HepG2 (cell line): ENCODE results near the gene PLSCR1. TPM values are rescaled to one million over a fixed set of nuclear protein-coding genes. Genes with fewer than 3 reads are reported as not detected.

Experiments
- CEBPB ChIP-seq: IDR thresholded peaks from 2 replicates; pipeline ENCODE4 v1.6.1; 2011; ENCODE audit warnings: low read depth, low read length, improper control_type of control experiment, borderline replicate concordance
- DPF2 ChIP-seq: sonication (generic); formaldehyde crosslinking; IDR thresholded peaks from 2 replicates; pipeline ENCODE4 v1.4.0; 2020; ENCODE audit warnings: mild to moderate bottlenecking, low read depth, missing genetic modification reagents, borderline replicate concordance
- FOXA1 ChIP-seq, 2 experiments: fragments of 450-650 bp in 1 of 2; sonication (generic) in 1 of 2; formaldehyde crosslinking in 1 of 2; IDR thresholded peaks; 2 replicates each; pipeline versions ENCODE4 v1.4.0 to v1.6.1; 2016 to 2020; ENCODE audit warnings: missing genetic modification reagents in 1 of 2
- JDP2 ChIP-seq: sonication (generic); formaldehyde crosslinking; IDR thresholded peaks from 2 replicates; pipeline ENCODE4 v1.8.1; 2022; ENCODE audit warnings: missing genetic modification reagents, borderline replicate concordance
- PPARG ChIP-seq: conservative IDR thresholded peaks from 2 replicates; pipeline ENCODE4 v1.6.1; 2016; ENCODE audit warnings: missing biosample characterization, missing genetic modification reagents
- RAD21 ChIP-seq: fragments of 450-650 bp; formaldehyde crosslinking; IDR thresholded peaks from 2 replicates; pipeline ENCODE4 v1.5.0; 2020; ENCODE audit warnings: mild to moderate bottlenecking
- SETDB1 ChIP-seq: sonication (generic); formaldehyde crosslinking; IDR thresholded peaks from 2 replicates; pipeline ENCODE4 v1.5.1; 2020; ENCODE audit warnings: missing genetic modification reagents, mild to moderate bottlenecking, borderline replicate concordance
- SIX4 ChIP-seq: sonication (generic); formaldehyde crosslinking; IDR thresholded peaks from 2 replicates; pipeline ENCODE4 v1.4.0; 2020; ENCODE audit warnings: missing genetic modification reagents
- SMYD3 ChIP-seq: sonication (generic); formaldehyde crosslinking; IDR thresholded peaks from 2 replicates; pipeline ENCODE4 v1.8.1; 2023; ENCODE audit warnings: mild to moderate bottlenecking, missing genetic modification reagents
- STAT5B ChIP-seq: sonication (generic); formaldehyde crosslinking; IDR thresholded peaks from 2 replicates; pipeline ENCODE4 v1.4.0; 2020; ENCODE audit warnings: missing genetic modification reagents
- TBP ChIP-seq: sonication (generic); formaldehyde crosslinking; IDR thresholded peaks from 2 replicates; pipeline ENCODE4 v1.5.0; 2020; ENCODE audit warnings: missing genetic modification reagents
- YEATS4 ChIP-seq: sonication (generic); formaldehyde crosslinking; IDR thresholded peaks from 2 replicates; pipeline ENCODE4 v1.4.0; 2020; ENCODE audit warnings: missing genetic modification reagents, borderline replicate concordance
- ZKSCAN5 ChIP-seq: sonication (generic); formaldehyde crosslinking; IDR thresholded peaks from 2 replicates; pipeline ENCODE4 v1.5.1; 2020; ENCODE audit warnings: mild to moderate bottlenecking, missing genetic modification reagents
- ZNF282 ChIP-seq: fragments of 450-650 bp; IDR thresholded peaks from 2 replicates; pipeline ENCODE4 v1.6.1; 2018; ENCODE audit not compliant: partially characterized antibody
- ZNF337 ChIP-seq: sonication (generic); formaldehyde crosslinking; IDR thresholded peaks from 2 replicates; pipeline ENCODE4 v1.5.1; 2020; ENCODE audit warnings: missing genetic modification reagents, low read depth, mild to moderate bottlenecking, borderline replicate concordance
- ZNF354B ChIP-seq: sonication (generic); formaldehyde crosslinking; IDR thresholded peaks from 2 replicates; pipeline ENCODE4 v1.8.0; 2022; ENCODE audit warnings: mild to moderate bottlenecking, missing genetic modification reagents
- ZNF441 ChIP-seq: sonication (generic); formaldehyde crosslinking; IDR thresholded peaks from 2 replicates; pipeline ENCODE4 v1.7.0; 2021; ENCODE audit warnings: missing genetic modification reagents, borderline replicate concordance
- ZNF547 ChIP-seq: sonication (generic); formaldehyde crosslinking; IDR thresholded peaks from 2 replicates; pipeline ENCODE4 v1.5.1; 2020; ENCODE audit warnings: mild to moderate bottlenecking, missing genetic modification reagents
- ZNF660 ChIP-seq: sonication (generic); formaldehyde crosslinking; IDR thresholded peaks from 2 replicates; pipeline ENCODE4 v1.5.1; 2020; ENCODE audit warnings: mild to moderate bottlenecking, low read depth, missing genetic modification reagents, borderline replicate concordance
- ZNF766 ChIP-seq: sonication (generic); formaldehyde crosslinking; IDR thresholded peaks from 2 replicates; pipeline ENCODE4 v1.5.0; 2020; ENCODE audit warnings: missing genetic modification reagents, borderline replicate concordance
- ZNF782 ChIP-seq: sonication (generic); formaldehyde crosslinking; IDR thresholded peaks from 2 replicates; pipeline ENCODE4 v1.4.0; 2020; ENCODE audit warnings: missing genetic modification reagents, mild to moderate bottlenecking, borderline replicate concordance
- polyA plus RNA-seq, 8 experiments: library from polyadenylated mRNA; depleted of rRNA in 3 of 8; stranded (reverse) in 7 of 8; unstranded in 1 of 8; fragments of >200 nt; fragmentation: Illumina TruSeq in 4 of 8; extraction: Trizol in 4 of 8; gene quantifications; 2 replicates each; pipeline versions ENCODE4 v1.2.1 to v1.2.3, GENCODE V29; 2011 to 2016; ENCODE audit warnings: low read depth in 4 of 8, missing spikeins in 1 of 8, mixed read lengths in 1 of 8; ENCODE audit not compliant: insufficient read depth in 1 of 8
- total RNA-seq, 5 experiments: library from RNA; depleted of rRNA; stranded (reverse); fragments of >200 nt; fragmentation: Illumina TruSeq; extraction: Trizol; gene quantifications; 2 replicates each; pipeline ENCODE4 v1.2.3, GENCODE V29; 2016; ENCODE audit warnings: low read depth in 1 of 5
- TF ChIP-seq, protein P1 (sequence below): sonication (generic); formaldehyde crosslinking; IDR thresholded peaks from 2 replicates; pipeline ENCODE4 v1.4.0; 2020; ENCODE audit warnings: missing genetic modification reagents, borderline replicate concordance
- TF ChIP-seq, protein P2 (sequence below): sonication (generic); formaldehyde crosslinking; IDR thresholded peaks from 2 replicates; pipeline ENCODE4 v1.4.0; 2020; ENCODE audit warnings: missing genetic modification reagents

Gene PLSCR1
- total and polyA plus RNA-seq, 2 of the 13 experiments (the other 11 are each of a cell fraction or from before 2014, with no cell fraction given) = 33.8 to 34.1 TPM

DNA sequence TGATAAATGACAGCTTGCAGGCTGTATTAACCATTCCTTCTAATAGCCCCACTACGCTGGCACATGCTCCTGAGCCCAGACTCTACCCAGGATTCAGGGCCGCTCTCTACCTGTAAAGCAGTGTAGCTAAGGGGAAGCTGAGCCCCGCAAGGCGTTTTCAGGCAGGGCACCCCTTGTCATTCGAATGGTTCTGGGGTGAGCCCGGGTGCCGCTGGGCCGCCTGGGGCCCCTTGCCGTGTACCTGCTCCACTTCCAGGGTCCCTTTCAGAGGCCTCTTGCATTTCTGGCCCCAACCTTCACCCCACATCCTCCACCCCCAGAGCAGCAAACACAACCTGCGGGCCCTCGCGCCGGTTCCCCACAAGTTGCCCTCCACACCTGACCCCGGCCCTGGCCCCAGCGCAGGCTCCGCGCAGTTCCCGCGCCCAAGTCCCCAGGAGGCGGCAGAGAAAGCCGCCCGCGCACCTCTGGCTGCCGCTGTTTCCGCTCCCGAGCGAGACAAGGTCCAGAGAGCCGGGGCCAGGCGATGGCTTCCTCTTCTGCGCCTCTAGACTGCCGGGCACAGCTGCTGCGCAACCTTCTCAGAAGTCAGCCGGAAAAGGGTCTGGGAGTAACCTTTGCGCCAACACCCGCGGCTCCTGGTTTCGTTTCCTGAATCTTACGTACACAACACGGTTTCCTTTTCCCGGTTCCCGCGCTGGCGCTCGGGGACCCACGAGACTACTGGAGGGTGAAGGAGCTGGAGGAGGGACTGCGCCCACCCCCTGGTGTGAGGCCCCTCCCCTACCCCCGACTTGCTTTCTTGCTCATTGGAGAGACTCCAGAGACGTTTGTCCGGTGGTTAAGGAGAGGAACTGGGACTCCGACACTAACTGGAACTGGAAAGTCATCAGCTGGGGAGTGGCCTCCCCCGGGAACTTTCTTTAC, at the start of gene PLSCR1 (continued):
- TF ChIP-seq JDP2 (CRISPR knock-in tag) (no peak), TBP (no peak), ZKSCAN5 (CRISPR knock-in tag) (no peak), YEATS4 (CRISPR knock-in tag) (peak; percentile 60; the same call in 1 of the 2 replicates), ZNF660 (CRISPR knock-in tag) (no peak), RAD21 (CRISPR knock-in tag) (no peak), PPARG (CRISPR knock-in tag) (no peak), ZNF354B (CRISPR knock-in tag) (no peak), SMYD3 (CRISPR knock-in tag) (no peak), ZNF441 (CRISPR knock-in tag) (peak; percentile 67; the same call in 1 of the 2 replicates), CEBPB (no peak), FOXA1 (IDR thresholded peaks at IDR 0.05) (no peak), FOXA1 (CRISPR knock-in tag; IDR thresholded peaks at IDR 0.05) (peak; percentile 19; the same call in 1 of the 2 replicates), ZNF547 (CRISPR knock-in tag) (0 out of 2 replicates have a peak, but pooled peaks have one; percentile 47), STAT5B (CRISPR knock-in tag) (no peak), ZNF782 (CRISPR knock-in tag) (no peak), SIX4 (no peak), ZNF337 (CRISPR knock-in tag) (no peak), DPF2 (no peak), ZNF766 (CRISPR knock-in tag) (0 out of 2 replicates have a peak, but pooled peaks have one; percentile 32), ZNF282 (no peak), SETDB1 (CRISPR knock-in tag) (0 out of 2 replicates have a peak, but pooled peaks have one; percentile 56)
- TF ChIP-seq, protein P1, sequence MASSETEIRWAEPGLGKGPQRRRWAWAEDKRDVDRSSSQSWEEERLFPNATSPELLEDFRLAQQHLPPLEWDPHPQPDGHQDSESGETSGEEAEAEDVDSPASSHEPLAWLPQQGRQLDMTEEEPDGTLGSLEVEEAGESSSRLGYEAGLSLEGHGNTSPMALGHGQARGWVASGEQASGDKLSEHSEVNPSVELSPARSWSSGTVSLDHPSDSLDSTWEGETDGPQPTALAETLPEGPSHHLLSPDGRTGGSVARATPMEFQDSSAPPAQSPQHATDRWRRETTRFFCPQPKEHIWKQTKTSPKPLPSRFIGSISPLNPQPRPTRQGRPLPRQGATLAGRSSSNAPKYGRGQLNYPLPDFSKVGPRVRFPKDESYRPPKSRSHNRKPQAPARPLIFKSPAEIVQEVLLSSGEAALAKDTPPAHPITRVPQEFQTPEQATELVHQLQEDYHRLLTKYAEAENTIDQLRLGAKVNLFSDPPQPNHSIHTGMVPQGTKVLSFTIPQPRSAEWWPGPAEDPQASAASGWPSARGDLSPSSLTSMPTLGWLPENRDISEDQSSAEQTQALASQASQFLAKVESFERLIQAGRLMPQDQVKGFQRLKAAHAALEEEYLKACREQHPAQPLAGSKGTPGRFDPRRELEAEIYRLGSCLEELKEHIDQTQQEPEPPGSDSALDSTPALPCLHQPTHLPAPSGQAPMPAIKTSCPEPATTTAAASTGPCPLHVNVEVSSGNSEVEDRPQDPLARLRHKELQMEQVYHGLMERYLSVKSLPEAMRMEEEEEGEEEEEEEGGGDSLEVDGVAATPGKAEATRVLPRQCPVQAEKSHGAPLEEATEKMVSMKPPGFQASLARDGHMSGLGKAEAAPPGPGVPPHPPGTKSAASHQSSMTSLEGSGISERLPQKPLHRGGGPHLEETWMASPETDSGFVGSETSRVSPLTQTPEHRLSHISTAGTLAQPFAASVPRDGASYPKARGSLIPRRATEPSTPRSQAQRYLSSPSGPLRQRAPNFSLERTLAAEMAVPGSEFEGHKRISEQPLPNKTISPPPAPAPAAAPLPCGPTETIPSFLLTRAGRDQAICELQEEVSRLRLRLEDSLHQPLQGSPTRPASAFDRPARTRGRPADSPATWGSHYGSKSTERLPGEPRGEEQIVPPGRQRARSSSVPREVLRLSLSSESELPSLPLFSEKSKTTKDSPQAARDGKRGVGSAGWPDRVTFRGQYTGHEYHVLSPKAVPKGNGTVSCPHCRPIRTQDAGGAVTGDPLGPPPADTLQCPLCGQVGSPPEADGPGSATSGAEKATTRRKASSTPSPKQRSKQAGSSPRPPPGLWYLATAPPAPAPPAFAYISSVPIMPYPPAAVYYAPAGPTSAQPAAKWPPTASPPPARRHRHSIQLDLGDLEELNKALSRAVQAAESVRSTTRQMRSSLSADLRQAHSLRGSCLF = no peak
- TF ChIP-seq, protein P2, sequence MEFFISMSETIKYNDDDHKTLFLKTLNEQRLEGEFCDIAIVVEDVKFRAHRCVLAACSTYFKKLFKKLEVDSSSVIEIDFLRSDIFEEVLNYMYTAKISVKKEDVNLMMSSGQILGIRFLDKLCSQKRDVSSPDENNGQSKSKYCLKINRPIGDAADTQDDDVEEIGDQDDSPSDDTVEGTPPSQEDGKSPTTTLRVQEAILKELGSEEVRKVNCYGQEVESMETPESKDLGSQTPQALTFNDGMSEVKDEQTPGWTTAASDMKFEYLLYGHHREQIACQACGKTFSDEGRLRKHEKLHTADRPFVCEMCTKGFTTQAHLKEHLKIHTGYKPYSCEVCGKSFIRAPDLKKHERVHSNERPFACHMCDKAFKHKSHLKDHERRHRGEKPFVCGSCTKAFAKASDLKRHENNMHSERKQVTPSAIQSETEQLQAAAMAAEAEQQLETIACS (CRISPR knock-in tag) = no peak
